GM21360 (cell line): ENCODE results near the gene HOOK1.
A peak's percentile ranks its signal among the peaks of the same experiment; 100 is the strongest.

Source experiments
- ATAC-seq: cut with Tn5 transposase; IDR thresholded peaks from one replicate; pipeline ENCODE4 v1.9.1; 2021; ENCODE audit warnings: mild to moderate bottlenecking, moderate library complexity; ENCODE audit not compliant: unreplicated experiment

HOOK1 gene

DNA sequence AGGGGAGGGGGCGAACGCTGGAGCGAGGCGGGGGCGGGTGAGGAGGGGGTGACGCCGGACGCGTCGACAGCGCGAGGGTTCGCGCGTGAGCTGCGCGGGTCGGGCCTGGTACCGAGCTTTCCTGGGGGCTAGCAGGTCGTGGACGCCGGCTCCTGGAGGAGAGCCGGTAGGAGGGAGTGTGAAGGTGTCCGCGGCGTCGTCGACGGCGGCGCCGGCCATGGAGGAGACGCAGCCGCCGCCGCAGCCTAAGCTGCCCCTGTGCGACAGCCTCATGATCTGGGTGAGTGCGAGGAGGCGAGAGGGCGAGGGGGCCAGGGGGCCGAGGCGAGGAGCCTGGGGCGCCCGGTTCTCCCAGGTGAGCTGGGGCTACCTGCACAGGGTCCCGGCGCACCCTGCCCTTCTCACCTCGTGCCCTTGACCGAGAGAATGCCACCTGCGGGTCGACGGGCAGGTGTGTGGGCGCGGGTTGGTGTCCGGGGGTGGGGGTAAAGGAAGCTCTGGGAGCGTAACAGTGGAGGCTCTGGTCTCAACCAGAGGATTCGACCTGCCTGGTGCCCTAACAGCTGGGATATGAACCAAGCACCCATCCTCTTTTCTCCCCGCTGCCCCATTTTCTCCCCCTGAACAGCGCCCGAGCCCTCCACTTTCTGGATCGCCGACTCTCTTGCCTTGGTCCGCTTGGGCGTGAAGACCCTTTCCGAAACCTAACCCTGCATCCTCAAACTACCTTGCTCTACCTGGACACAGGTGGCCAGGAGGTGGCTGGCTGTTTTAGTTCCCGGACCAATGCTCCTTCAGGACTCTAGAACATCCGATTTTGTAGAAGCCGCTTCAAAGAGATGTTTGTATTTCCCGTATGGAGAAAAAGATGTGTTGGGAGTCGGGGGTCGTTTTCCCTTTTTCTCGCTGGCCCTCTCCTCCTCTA is at the start of gene HOOK1:
Gene HOOK1 (plus strand): TSS at position 49 of the 925 bp plus-strand sequence. CDS start 169 bp downstream, at position 218.
- peak; percentile 29 for ATAC-seq

DNA sequence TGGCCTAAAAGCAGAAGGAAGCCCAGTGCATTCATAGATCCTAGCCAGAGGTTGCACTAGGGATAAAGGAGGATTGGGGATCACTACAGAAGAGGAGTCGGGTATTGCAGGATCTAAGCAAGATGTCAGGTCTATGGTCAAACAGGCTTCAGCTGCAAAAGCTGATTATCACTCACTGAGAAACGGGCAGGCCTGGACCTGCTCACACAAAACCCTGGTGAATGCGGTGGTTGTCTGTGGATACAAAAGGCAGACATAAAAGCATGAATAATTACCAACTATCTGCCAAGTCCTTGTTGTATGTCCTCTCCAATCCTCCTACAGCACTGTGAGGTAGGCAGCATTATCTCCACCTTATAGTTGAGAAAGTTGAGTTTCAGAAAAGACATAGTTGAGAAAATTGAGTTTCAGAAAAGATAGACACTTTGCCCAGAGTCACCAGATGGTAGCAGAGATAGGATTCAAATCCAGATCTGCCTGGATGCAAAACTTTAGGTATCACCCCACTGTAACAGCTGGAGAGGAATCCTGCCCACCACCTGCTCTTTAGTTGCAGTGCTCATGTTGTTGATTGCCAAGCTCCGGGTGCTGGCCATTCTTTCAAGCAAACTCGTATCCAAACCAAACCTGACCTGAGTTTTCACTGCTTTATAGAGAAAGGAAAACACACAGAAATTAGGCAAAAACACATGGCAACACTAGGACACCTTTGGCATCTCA is 49.6 kb upstream of the HOOK1 start:
- no peak for ATAC-seq

DNA sequence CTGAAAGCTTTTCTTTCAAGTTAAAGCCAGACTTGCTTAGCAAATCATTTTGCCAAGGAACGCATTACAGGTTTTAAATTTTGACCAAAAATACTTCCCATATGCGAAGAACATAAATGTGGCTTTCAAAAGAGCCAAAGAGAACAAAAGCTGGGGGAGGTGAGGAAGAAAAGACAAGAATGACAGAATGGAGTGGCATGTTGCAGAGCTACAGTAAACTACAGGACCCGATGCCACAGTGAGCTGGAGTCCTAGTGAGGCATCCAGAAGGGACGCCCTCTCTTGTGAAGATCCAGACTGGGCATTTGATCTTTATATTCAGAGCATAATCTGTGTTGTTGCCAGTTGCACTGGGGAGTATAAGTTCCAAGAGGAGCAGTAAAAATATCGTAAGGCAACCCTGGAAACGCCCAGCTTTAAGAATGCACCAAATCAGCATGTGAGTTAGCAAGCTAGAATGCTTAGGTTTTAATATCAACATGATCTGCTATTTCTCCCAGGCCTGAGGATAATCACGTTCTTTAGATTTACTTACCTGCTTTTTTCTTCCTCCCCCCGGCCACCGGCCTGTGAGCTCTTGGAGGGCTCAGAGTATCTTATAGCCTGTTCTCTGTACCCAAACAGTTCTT is 48.4 kb upstream of the HOOK1 start:
- ATAC-seq = no peak

DNA sequence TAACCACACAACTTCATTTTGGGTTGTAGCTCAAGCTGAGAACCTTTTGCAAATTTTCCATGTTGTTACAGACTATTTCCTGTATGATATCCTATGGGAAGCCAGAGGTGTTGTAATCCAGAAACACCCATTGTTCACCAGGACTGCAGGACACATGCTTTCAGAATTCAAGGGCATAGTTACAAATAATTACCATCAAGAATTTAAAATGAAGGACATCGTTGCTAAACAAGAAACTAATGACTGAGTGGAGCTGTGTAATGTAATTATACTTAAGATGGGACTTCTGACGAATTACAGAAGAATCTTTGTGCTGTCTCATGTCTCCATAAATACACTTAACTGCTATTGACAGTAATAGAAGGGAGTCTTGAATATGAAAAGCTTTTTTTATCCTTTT is 47.6 kb upstream of the HOOK1 start:
- ATAC-seq = no peak

DNA sequence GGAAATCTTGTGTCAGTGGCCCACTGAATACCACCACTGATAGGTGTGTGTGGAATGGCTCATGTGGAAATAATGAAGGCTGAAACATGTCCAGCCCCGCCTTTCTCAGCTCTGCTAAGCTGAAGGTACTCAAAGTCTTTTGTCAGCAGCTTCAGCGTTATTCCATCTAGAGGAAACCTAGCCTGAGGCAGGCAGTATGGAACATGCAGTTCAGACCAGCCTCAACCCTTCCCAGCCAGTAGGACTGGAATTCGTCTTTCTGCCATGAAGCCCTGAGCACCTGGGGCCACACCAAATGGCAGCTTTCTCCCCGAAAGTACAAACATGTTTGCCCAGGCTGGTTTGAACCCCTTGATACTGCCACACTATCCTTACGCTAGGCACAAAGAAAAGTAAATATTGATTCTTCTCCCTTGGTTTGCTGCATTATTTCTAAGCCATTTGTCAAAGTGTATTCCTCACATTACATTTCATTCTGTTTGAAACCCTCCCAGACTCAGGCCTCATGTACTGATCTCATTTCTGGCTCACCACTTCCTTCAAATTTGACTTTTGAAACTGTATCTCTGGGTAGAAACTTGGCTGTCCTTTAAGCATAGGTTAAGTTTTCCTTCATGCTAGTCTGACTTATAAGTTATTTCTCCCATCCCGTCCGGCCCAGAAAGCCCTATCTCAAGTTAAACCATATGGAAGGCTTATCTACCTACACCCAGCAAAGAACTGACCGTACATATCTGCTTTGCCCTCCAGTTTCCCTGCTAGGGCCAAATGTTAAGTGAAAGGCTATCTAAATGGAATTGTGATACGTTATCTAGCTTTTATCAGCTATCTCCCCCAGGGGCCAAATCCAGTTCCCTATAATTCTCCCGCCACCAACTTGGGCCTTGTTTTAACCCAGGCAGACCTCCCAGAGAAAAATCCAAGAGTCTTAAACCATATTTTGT is 45.7 kb upstream of the HOOK1 start:
- no peak for ATAC-seq

DNA sequence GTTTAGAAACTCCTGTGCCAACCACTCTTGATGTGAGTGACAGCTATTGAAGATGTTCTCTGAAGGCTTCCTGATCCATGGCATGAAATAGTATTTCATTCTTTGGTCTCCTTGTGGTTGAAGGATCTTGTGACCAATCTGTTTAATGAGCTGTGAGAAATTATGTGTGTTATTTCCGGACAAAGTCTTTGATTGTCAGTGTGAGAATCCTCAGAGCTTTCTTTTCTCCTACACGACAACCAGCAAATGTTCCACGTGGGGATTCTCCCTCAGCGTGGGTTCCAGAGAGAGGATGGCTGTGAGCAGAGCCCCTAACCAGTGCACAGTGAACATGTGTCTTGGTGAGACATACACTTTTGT is 45.0 kb upstream of the HOOK1 start:
- no peak for ATAC-seq

DNA sequence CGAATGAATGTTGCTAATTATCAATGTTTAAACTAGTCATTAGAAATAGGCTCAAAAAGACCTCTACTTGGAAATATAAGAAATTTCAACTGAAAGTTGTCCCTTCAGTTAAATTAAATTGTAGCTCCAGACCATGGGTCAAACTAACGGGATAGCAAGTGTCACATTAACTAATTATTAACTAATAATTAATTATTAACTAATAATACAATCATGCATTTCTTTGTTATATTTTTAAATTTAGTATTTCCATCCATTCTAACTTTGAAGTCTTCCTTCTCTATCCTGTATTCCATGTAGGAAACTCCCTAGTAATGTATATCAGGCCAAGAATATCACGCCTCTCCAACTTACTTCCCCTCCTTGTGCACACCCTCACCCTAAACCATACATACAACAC is 43.4 kb upstream of the HOOK1 start:
- no peak for ATAC-seq

DNA sequence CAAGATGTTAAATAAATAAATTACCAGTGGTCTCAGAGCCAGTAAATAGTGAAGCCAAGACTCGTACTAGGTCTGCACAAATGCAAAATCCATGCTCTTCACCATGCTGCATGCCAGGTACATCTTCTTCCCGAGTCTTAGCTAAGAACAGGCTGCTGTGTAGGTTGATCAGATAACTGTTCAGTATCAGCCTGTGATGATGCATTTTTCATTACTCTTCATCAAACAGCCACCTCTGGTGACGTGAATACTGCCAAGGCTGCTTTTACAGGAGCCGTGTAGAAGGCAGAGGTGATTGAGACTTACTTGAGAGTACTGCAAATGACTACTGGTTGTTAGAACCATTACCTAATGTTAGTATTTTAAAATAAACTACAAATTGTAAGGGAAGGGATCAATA is 39.3 kb upstream of the HOOK1 start:
- ATAC-seq = no peak

DNA sequence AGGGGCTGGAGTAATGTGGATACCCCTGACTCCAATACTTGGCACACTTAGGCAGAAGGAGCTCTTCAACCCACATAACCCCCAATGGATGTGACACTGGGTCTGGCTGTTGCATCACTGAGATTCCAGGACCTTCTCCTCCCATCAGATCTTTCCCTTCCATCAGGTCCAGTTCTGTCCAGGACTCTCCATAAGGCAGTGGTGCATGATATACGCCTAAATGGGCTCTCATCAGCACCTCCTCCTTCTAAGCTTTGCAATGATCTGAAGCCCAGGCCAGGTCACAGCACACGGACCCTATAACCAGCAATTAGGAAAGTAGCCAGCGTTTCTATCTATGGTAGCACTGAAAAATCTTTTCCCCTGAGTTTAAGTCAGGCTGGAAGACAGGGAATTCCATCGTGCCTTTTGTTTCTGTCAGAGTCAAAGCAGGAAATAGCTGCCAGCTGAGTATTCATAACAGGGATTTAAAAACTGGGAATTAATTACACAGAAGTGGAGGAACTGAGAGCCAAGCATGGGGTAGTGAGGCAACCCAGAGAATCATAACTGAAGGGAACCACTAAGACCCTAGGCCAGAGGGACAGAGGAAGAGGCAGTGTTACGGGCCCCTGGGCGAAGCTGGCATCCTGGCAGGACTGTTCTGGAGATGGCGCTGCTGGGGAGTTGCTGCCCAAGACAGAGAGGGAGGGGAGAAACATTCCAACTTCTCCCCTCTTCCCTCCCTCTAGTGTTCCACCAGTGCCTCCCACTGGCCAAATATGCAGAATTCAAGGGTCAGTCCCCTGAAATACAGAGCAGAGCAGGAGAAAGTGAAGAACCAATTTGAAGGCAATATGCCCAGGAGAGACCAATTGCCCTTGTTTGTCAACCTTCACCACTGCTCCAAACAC is 37.5 kb upstream of the HOOK1 start:
- ATAC-seq = no peak

DNA sequence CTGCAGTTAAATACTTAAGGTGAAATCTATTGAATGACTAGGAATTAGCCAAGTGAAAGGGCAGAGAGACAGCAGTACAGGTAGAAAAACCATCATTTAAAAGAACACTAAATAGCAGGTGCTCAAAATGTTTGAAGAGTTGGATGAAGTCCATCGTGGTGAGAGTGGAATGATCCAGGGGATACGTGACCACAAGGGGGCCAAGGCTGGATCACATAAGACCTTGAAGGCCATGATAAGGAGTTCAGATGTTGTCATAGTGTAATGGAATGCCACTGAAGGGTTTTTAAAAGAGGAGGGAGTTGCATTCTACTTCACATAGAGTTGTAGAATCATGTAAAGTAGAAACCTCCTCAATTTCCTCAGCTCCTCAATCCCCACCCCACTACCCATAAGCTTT is 34.8 kb upstream of the HOOK1 start:
- ATAC-seq = no peak

DNA sequence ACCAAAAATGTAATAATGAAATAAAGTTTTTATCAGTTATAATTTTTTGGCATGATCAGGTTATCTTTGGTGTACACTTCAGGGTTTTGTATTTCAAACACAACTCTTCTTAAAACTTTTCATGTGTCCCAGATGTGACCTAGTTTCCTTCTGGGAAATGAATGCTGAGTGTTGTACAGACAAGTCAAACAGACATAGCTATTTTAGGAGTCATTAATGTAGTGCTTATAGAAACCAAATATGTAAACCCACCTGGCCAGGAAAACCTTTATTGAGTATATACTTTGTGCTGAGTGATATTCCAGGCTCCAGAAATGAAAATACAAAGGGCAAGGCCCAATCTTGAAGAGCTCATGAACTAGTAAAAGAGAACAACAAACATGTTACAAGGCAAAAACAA is 25.9 kb upstream of the HOOK1 start:
- ATAC-seq = no peak

DNA sequence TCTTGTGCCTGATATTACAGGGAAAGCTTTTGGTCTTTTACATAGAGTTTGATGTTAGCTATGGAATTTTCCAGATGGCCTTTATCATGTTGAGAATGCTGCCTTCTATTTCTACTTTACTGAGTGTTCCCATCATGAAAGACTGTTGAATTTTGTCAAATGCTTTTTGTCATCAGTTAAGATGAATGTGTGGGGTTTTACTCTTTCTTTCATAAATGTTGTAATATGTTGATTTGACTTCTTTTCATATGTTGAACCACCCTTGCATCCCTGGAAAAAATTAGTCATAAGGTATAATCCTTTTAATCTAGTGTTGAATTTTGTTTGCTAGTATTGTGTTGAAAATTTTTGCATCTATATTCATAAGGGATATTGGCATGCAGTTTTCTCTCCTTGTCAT is 16.1 kb upstream of the HOOK1 start:
- no peak for ATAC-seq

DNA sequence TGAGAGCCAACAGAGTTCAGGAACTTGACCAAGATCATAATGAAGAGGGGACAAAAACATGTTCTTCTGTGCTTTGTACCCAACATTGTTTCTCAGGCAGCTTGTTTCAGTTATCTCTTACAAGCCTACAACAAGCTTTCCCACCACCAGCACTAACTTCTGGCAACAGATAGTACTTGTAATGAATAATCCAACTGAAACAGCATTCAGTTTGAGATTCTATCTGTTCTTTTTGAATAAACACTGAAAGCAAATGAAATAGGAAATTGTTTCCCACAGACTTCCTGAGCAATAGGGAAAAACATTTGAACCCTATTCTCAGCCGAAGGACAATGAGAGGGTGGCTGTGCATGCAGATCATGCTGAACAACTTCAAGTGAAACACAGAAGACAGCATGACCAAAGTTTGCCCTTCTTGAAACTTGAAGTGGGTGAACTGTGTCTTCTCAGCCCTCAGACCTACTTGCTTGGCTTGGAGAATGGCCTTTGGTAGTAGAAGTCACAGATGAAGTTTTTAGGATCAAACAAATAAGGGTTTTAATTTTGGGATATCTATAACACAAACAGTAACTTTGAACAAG is 11.2 kb upstream of the HOOK1 start:
- no peak for ATAC-seq

DNA sequence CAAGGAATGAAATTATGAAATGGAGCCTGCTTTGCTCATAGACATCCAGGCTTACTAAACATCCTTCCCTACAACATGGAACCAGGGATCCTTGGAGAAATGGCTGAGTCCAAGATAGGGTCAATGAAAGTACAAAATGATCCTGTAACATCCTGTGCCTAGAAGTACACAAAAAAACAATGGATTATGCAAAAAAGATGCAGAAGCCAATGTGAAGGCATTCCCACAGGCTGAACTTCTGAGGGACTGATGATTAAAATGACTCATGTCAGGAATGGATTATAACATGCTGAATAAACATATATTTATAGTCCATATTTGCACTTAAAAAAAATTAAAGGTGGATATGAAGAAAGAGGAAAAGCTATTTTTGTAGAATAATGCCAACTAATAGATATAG is 10.4 kb upstream of the HOOK1 start:
- ATAC-seq = no peak

DNA sequence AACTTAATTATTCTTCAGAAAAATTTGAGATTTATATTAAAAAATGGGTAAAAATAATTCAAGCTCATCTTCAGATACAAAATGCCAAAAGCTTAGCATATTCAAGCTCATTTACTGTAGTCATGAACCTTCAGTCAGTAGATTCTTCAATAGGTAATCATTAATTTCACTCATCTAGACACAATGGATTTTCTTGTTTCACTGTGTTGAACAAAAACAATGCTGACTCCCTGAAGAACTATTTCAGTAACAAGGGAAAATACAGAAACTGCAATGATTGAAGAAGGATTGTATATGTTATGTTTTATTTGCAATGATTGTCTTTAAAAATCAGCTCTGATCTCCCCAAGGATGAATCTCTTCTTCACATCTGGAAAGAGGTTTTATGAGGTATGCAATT is 9.2 kb upstream of the HOOK1 start:
- no peak for ATAC-seq

DNA sequence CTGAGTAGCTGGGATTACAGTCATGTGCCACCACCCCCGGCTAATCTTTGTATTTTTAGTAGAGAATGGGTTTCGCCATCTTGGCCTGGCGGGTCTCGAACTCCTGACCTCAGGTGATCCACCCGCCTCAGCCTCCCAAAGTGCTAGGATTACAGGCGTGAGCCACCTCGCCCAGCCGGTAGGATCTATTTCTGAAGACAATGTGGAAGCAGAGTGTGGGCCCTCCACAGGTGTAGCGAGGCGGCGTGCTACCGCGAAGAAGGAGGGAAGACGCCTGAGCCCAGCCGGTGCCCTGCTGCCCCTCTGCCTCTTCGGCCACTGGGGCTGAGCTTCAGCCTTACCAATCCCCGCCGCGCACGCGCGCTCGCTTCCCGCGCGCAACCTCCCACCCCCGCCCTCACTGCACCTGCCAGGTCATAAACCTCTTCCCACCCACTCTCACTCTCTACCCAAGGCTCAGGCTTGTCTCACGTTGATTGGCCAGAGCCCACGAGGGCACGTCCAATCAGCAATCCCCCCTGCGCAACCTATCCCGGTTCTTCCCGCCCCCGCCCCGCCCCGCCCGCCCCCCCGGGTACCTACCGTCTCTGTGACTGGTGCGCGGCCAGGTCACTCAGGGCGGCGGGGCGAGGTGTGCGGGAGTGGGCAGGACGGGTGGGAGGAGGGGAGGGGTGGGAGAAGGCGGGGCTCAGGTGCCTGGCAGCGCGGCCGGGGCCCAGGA is 409 bp upstream of the HOOK1 start:
- ATAC-seq = peak; percentile 98

DNA sequence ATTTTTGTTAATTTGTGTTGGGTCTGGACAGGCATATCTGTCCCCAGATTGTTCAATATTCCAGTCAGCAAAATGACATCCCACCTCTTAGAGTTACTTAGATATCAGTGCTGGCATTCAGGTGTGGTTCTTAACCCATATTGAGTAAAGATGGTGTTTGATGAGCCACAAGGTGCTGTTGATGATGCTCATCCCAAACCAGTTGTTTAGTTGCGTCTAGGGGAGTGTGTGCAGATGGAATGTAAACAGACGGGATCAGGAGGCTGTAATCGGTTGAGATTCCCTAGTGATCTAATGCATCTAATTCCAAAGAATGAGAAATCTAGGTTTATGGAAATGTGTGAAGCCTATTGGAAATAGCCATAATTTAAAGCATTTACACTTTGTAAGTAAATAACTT is 1.1 kb downstream of the HOOK1 start:
- no peak for ATAC-seq

DNA sequence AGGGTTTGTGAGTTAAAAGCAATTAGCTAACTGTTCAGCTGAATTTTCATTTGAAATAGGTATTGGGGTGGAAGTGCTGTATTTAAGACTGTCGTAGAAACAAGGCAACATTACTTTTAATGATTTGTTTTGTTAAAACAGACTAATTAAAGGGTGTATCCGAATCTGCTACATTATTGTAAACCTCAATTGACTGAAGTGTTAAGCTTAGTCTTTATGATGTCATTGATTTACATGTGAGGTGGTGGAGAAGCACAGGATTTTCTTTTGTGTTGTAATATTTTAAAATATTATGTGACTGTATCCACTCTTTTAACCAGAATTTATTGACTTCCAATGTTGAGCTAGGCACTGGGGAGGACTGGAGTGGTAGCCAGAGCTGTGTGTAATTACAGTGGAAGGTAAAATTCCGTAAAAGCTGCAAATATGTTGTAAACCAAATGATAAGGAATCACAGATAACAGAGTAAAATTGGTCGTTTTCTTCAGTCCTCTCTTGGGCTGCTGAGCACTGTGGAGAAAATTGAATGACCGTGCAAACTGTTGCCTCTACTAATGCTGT is 1.6 kb downstream of the HOOK1 start:
- ATAC-seq = no peak
